GM21447 (cell line): Measurements from ENCODE around the gene PGAP3.
A peak's percentile ranks its signal among the peaks of the same experiment; 100 is the strongest.

Experiments used
- ATAC-seq: cut with Tn5 transposase; IDR thresholded peaks from one replicate; pipeline ENCODE4 v1.9.1; 2021; ENCODE audit not compliant: unreplicated experiment

PGAP3 gene

GRCh38 chr17:39639566-39640458 lies 48.0 kb downstream of the PGAP3 start:
- no peak for ATAC-seq

GRCh38 chr17:39639043-39639442 lies 48.8 kb downstream of the PGAP3 start:
- no peak for ATAC-seq

- ATAC-seq, result no peak
Measured at GRCh38 chr17:39638317-39638716, 49.5 kb downstream of the PGAP3 start.

DNA sequence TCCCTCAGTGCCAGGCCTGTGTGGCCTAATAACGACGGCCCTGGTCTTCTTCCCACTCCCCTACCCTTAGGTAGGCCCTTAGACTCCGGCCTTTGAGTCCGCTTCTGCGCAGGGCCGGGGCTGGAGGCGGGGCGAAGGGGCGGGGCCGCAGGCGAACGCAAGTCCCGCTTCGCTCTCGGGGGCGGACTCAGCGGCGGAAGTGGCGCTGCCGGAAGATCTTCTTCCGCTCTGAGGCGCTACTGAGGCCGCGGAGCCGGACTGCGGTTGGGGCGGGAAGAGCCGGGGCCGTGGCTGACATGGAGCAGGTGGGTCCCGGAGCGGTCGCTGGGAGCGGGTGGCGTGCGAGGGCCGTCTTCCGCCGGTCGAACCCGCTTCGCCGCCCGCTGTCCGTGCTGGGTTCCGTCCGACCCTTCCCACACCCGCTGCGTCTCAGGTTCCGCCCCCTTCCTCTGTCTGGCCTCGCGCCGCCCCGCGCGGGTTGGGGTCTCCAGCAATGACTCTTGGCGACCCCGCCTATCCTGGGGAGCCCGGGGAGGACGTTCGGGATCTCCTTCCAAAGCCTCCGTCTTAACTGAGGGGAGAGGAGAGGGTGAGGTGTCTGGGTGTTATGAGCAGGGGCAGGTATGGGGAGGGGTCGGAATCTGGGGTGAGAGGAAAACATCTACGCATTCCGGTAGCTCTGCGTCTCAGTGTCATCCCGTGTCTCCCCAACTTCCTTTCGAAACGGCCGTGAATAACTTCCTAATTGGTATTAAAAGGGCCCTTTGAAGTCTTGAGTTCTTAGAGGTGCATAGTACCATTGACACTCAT lies 50.7 kb downstream of the PGAP3 start, which contains the start of gene STARD3:
STARD3 (plus strand) TSS at position 218 of the 810 bp plus-strand sequence. CDS start 16,388 bp downstream, outside the sequence.
- peak; percentile 78 for ATAC-seq

DNA sequence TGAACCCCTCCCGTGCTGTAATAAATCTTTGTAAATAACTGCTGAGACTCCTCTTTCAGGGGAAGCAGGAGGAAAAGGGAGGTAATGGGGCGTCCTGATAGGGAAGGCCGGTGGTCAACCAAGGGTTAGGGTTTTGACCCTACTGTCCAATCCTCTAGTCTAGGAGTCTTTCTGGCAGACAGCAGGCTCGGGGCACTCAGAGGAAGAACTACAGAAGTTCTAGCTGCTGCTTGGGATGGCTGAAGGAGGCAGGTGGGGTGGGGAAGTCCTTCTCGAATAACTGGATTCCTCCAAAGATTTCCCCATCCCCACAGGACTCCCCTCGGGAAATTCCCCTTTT lies 51.3 kb downstream of the PGAP3 start:
- peak; percentile 14 for ATAC-seq

- ATAC-seq, result no peak
Measured at GRCh38 chr17:39635614-39636176, 52.2 kb downstream of the PGAP3 start.

DNA sequence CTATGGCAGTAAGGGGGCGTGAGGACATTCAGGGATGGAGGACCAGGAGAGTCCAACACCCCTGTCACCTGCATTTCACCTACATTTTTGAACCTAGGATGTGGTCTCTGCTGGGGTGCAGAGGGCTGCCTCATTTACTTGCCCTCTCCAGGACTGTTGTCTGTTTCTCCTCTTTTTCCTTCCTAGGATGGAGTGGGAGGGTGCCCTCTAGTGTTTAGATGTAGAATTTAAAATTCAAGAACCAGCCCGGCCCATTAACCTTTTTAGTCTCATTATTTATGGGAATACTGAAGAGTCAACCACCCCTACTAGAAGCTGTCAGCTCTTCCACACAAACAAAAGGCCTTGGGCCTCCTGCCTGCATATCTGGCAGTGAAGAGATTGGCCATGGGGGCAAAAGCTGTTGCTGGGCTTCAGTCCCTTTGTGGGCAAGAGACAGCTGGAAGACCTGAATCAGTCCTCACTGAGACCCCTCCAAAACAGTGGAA lies 53.4 kb downstream of the PGAP3 start:
- no peak for ATAC-seq

GRCh38 chr17:39633570-39634183 lies 54.2 kb downstream of the PGAP3 start:
- no peak for ATAC-seq

DNA sequence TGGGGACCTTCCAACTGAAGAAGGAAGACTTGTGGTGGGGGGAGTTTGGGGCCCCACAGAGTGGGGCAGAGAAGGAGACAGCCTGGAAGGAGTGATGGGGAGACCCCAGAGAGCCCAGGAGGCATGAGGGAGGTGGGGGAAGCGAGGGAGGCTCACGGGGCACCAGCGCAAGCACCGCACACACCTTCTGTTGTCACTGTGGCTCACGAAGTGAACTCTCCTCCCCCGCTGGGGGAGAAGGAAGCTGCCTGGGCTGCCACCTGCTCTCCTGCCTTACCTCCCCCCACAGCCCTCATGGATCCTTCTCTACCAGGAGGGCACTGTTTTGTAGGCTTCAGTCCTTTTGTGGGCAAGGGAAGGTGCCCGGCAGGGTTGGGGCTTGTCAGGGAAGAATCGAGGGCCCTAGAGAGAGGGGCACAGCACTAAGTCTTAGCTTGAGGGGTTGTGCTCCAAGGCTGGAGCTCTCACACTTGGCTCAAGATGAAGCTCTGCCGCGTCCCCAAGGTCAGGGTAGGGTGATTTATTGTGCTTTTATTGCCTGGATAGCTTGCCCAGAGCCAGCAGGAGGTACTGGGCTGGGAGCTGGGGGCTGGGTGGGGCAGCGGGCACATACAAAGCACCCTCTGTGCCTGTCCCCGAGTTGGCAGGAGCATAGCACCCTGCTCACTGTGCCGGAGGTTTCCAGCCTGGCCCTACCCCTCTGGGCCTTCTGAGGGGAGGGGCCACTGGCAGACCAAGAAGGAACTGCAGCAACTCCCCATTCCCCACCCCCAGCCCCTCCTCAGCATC lies 55.5 kb downstream of the PGAP3 start:
- ATAC-seq, result no peak

DNA sequence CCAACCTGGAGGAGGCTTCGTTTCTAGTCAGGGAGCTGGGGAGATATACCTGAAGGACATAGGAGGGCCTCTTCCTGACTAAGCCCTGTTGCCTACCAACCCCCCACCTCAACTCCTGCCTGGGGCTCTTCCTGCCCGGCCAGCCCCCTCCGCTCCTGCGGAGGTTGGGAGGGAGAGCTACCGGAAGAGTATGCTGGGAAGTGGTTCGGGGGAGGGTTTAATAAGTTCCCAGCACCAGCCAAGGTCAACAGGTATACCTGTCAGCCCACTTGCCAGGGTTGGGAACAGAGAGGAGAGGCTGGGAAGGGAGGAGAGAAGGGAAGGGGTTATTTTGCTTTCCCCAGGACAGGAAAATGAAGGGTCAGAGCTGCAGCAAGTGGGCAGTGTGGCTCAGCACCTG lies 56.5 kb downstream of the PGAP3 start:
- no peak for ATAC-seq

DNA sequence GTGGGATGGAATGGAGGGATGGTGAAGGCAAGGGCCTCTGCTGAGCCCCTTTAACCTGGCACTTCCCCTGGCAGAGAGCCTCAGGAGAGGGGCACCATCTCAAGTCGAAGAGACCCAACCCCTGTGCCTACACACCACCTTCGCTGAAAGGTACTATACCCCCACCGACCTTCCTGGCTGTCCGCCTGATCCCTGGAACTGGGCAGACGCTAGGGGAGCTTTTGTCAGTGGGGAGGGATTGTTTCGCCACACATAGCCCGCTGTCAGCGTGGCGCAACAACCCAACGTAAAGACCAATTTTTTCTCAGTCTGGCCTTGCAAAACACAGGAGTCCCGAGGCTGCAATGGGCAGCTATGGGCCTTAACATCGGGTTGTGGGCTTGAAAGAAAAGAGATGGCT lies 58.0 kb downstream of the PGAP3 start:
- no peak for ATAC-seq

- no peak for ATAC-seq
Measured at GRCh38 chr17:39629494-39629880, 58.4 kb downstream of the PGAP3 start.

DNA sequence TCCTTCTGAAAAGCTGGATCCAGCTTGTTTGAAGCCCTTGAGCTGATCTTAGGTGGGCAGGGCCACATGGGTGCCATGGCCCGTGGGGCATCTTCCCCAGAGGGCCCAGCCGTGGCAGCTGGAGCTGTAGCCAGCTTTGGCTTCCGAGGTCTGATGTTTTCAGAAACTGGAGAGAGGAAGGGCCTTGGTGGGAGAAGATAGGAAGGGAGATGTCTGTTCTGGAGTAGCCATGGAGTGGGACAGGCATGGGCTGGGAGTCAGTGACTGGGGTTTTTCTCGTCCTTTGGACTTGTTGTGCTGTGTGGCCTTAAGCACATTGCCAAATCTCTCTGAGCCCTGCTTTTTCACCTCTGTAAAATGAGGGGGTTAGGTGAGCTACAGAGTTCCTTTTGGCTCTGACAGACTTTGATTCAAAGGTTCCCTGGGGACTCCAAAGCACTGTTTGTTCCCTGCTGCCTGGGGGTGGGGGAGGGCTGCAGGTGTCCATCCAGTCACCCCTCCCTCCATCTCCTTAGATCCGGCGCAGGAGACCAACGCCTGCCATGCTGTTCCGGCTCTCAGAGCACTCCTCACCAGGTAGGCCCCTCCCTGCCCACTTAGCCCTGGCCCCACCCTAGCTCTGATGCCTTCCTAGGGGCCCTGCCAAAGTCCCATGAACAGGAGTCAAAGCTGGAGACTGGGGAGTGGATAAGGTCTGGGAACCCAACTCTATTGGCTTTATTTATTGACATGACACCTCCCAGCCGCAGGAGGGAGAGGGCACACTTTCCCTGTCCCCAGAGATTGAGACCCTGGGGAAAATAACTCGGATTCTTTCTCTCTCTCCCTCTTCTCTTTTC lies 59.0 kb downstream of the PGAP3 start:
- ATAC-seq, result no peak

- no peak for ATAC-seq
Measured at GRCh38 chr17:39627712-39628516, 59.9 kb downstream of the PGAP3 start.

DNA sequence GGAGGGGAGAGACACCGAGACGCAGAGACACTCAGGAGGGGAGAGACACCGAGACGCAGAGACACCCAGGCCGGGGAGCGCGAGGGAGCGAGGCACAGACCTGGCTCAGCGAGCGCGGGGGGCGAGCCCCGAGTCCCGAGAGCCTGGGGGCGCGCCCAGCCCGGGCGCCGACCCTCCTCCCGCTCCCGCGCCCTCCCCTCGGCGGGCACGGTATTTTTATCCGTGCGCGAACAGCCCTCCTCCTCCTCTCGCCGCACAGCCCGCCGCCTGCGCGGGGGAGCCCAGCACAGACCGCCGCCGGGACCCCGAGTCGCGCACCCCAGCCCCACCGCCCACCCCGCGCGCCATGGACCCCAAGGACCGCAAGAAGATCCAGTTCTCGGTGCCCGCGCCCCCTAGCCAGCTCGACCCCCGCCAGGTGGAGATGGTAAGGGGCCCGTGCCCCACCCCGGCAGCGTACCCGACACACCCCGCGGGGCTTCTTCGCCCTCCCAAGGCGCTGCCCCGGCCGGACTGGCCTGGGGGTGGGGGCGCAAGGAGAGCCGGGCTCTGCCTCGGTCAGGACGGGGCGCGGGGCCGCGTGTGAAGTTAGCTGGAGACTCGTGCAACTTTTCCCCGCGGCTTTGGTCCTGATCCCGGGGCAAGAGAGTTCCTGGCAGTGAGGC lies 60.7 kb downstream of the PGAP3 start:
- no peak for ATAC-seq

GRCh38 chr17:39626171-39627046 lies 61.4 kb downstream of the PGAP3 start, which contains the start of gene PPP1R1B:
PPP1R1B (plus strand) TSS chr17:39626952; CDS start chr17:39627393, 441 bp downstream.
- ATAC-seq, result no peak

DNA sequence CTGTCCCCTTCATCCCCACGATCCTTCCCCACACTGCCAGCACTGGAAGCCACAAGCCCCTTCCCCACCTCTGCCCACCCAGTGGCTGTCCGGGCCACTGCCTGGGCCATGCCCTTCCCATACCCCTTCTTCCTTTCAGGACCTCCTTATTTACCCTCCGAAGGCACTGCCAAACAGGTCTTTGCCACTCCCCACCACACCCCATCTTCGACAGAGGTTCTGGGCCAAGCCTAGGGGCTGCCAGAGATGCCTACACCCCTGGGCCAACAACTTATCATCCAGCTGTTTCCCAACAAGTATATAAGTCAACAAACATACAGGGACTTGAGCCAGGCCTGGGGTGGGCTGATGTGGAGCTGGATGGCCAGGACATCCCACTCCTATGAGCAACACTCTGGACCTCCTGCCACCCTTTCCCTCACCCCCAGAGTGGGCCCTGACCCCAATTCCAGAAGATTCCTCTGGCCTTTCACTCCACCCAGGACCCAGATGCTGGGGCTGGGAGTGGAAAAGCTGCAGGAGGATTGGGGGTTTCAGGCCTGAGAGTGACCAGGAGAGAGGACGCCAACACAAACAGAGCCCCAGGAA lies 62.6 kb downstream of the PGAP3 start:
- no peak for ATAC-seq
